Left cardiac atrium (tissue), 4 donors: ENCODE measurements around the gene HYAL1. TPM values are rescaled to one million over a fixed set of nuclear protein-coding genes. Genes with fewer than 3 reads are reported as not detected.

ENCODE experiments used
- ATAC-seq, 2 donors: fragments of 200-7000 bp; cut with Tn5 transposase; one replicate each; pipeline ENCODE4 v1.9.1; 2020; ENCODE audit warnings: mild to moderate bottlenecking in 2 of 2, moderate library complexity in 2 of 2
- DNase-seq: peaks from one replicate; pipeline ENCODE4 v3.0.0-alpha.2; 2020
- intact Hi-C, 2 donors: fragments of 100-400 bp; cut with DNase I; formaldehyde crosslinking; loops; one replicate each; pipeline versions ENCODE4 v1.14.1 to v1.15.1; 2022 to 2023
- total RNA-seq, 2 donors: library from RNA; stranded (reverse); fragmentation: NEBNext Ultra II Directional; extraction: Animal tissue kit (Norgen Biotek cat#: 25700); gene quantifications; one replicate each; pipeline ENCODE4 v1.2.1, GENCODE V29; 2021
- donor health status: DM: no; HTN: yes; CAD: no.
- donor health status: DM: no; HTN: yes; CAD: no; lungs with severe emphysema.
- donor health status: DM: yes; HTN: yes; CAD: no.
- donor health status: Dilated cardiomyopathy.

HYAL1 gene
- total RNA-seq, 2 donors from 2014 or later: 24.6 to 26.6 TPM

DNA sequence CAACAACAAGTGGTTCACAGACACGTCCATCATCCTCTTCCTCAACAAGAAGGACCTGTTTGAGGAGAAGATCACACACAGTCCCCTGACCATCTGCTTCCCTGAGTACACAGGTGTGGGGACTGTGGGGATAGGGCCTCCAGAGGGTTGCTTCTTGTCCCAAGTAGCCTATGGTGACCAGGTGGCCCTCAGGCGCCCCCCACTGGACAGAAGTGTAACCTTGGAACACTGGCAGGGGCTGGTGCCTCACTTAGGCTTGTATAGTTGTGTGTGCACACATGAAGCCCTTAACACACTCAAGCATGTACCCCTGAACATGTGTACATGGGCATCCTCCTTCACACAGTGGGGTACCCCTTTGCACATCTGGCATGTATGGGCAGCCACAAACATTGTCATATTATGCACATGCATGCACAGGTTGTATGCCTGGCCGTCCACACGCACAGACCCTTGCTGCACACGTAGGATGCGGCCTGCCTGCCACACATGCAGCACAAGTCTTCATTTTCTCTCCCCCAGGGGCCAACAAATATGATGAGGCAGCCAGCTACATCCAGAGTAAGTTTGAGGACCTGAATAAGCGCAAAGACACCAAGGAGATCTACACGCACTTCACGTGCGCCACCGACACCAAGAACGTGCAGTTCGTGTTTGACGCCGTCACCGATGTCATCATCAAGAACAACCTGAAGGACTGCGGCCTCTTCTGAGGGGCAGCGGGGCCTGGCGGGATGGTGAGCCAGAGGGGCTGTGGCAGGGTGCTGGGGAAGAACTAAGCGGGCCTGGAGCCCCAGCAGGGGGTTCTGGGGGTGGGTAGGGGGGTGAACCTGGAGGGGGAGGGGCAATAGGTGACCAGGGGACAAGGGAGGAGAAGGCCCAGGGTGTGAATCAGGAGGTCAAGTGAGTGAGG, 46.1 kb downstream of the HYAL1 start:
- intact Hi-C loops: no loop called here
- ATAC-seq (no peak), DNase-seq (no peak)

DNA sequence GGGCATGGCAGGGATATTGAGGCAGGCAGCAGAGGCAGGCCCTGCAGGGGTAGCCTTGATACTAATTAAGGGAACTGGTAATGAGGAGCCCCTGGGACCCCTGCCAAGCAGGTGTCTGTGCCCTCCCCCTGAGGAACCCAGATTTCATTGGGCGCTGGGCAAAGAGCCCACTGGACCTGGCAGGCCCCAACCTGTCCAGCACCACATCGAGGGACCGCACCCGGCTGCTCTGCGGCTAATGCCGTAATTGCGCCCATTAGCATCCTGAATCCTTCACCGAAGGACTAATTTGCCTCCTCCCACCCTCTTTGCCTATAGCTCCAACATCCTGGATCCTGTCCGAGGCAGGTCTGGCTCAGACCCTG, 48.1 kb downstream of the HYAL1 start:
- intact Hi-C loops: no loop called here
- no peak for DNase-seq

DNA sequence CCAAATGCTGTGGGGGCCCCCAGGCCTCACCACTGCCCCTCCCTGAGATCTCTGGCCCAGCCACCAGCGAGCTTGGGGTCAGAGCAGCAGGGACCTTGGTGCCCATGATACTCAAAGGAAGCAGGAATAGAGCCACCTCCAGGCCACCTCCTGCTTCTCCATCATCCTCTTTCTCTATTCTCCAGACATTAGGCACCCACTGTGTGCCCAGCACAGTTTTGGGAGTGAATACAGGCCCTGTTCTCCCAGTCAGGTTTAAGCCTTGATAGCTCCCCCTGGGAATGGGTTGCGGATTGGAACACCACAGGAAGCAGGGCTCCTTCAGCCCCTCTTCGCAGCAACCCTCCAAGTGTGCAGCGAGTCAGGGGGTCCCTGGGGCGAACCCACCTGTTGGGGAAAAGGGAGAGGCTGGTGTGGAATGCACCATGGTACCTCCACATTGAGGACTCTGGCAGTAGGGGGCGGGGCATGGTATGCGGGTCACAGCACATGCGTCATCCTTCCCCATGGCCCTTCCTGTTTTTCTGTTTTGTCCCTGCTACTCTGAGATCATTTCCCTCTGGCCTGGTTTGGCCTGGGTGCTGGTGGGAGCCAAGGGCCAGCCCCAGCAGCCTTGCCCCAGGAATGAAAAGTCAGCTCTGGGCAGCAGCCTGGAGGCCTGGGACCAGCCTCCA, 48.7 kb downstream of the HYAL1 start:
- DNase-seq (peak; percentile 85), ATAC-seq (peak; percentile 38 to 54)
- intact Hi-C loops: no loop called here

More for the DNA sequence above, 48.1 kb downstream of the HYAL1 start:
- ATAC-seq: no peak

DNA sequence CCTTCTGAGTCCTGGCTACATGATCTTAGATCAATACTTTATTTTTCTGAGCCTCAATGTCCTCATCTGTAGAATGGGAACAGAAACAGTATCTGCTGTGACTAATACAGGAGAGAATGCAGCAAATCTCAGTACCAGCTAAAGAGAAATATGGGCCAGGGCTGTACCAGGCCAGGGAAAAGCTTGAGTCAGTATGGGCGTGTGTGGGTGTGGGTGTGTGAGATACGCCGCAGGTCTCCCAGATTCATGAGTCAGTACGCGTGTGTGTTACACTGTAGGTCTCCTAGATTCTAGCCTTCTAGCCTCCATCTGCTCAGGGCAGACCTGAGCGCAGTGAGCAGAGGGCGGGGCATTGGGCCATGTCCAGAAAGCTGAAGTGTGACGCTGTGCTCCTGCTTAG, 52.2 kb downstream of the HYAL1 start:
- peak; percentile 55 for DNase-seq
- peak in 1 of 2 donors; percentile 69 for ATAC-seq
- intact Hi-C loops: no loop called here

DNA sequence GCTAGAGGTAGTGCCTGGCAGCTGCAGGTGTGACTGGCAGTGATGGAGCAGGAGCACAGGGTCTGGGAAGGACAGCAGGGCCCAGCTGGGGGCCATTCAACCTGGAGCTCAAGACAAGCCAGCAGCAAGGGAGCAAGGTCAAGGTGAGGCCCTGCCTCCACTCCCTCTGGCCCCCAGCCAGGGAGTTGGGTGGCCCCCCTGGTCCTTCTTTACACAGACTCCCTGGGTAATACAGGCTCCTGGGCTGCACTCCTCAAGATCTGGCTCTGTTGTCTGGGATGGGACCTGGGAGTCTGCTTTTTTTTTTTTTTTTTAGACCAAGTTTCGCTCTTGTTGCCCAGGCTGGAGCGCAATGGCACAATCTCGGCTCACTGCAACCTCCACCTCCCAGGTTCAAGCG, 52.9 kb downstream of the HYAL1 start:
- intact Hi-C loops: no loop called here
- ATAC-seq: no peak

More for the DNA sequence above, 52.9 kb downstream of the HYAL1 start:
- no peak for DNase-seq

Other genes with a start within 250 kb of the HYAL1 start
- gene RBM5, start 214.7 kb downstream of the HYAL1 start, total RNA-seq: 10 to 100 TPM; 66.6 to 69.7 TPM
- gene SEMA3F, start 148.2 kb downstream of the HYAL1 start, total RNA-seq: 10 to 100 TPM; 12.5 to 24.0 TPM
- not detected for gene GNAT1, start 112.0 kb downstream of the HYAL1 start, total RNA-seq
- gene SLC38A3, start 98.3 kb downstream of the HYAL1 start, total RNA-seq: 1 to 10 TPM; 5.2 to 7.7 TPM
- 100 to 1,000 TPM; 179 to 181 TPM for gene GNAI2, start 67.4 kb downstream of the HYAL1 start, total RNA-seq
- 10 to 100 TPM; 14.3 to 32.6 TPM for gene SEMA3B, start 34.4 kb downstream of the HYAL1 start, total RNA-seq
- gene LSMEM2, start 24.5 kb downstream of the HYAL1 start, total RNA-seq: 1 to 10 TPM; 1.4 to 6.6 TPM
- 10 to 100 TPM; 53.1 to 68.8 TPM for gene IFRD2, start 11.1 kb downstream of the HYAL1 start, total RNA-seq
- 1 to 10 TPM; 1.7 to 1.8 TPM for gene HYAL3, start 4.2 kb downstream of the HYAL1 start, total RNA-seq
- 1 to 10 TPM; 5.8 to 7.2 TPM for gene NAA80, start 4.2 kb downstream of the HYAL1 start, total RNA-seq
- 100 to 1,000 TPM in 1 of 2 donors, 10 to 100 TPM in 1; 53.4 to 103 TPM for gene HYAL2, start 19.2 kb upstream of the HYAL1 start, total RNA-seq
- gene TUSC2, start 24.6 kb upstream of the HYAL1 start, total RNA-seq: 10 to 100 TPM; 26.2 to 27.5 TPM
- gene RASSF1, start 37.3 kb upstream of the HYAL1 start, total RNA-seq: 10 to 100 TPM; 20.7 to 25.6 TPM
- under 1 TPM in 1 of 2 donors, not detected in 1; 0.29 TPM for gene ZMYND10, start 42.2 kb upstream of the HYAL1 start, total RNA-seq
- 10 to 100 TPM; 12.6 to 19.9 TPM for gene NPRL2, start 47.2 kb upstream of the HYAL1 start, total RNA-seq
- 1 to 10 TPM; 7.6 to 9.2 TPM for gene CYB561D2, start 47.3 kb upstream of the HYAL1 start, total RNA-seq
- 10 to 100 TPM; 28.7 to 33.4 TPM for gene TMEM115, start 55.9 kb upstream of the HYAL1 start, total RNA-seq
- 1 to 10 TPM; 4.6 to 7.8 TPM for gene CACNA2D2, start 200.1 kb upstream of the HYAL1 start, total RNA-seq